NCI-H748 (cell line): ENCODE data around the gene ASXL3.

Experiments used
- DNase-seq: peaks from one replicate; lab custom pipeline; 2025; ENCODE audit not compliant: unreplicated experiment; lab: John Stamatoyannopoulos, UW

ASXL3 gene

DNA sequence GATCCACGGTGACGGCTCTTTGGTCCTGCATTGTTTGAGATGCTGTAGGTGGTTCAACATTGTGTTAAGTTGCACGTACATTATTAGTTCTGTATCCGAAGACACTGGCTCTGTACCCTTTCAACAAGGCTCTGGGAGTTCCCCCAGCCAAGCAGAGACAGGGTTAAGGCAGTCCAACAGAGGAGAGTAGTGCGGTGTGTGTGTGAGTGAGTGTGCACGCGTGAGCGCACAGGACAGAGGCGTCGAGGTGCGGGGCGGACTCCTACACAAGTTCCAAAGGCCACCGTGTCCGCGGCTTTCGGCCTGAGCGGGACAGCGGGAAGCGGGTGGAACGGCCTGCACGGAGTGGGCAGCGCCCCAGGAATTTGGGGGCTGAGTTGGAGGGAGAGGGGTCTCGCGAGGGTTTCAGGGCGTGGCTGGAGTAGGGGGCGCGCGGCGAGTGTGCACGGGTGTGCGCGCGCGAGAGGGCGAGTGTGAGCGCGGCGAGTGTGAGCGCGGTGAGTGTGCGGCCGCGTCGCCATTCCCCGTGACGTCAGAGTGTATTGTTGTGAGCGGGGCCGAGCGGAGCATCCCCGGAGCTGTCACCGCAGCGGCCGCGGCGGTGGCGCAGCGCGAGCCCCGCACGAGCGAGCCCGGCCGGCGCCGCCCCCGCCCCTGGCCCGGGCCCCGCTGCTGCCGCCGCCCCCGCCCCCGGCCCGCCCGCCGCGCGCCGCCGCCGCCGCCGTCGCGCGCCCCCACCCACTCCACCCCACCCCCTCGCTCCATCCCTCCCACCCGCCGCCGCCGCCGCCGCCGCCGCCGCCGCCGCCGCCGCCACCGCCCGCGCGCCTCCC is at the start of gene ASXL3:
Gene ASXL3, plus strand, starts transcription at position 535 of the 833 bp plus-strand sequence. CDS start 413 bp downstream, outside the sequence.
- peak; percentile 90 for DNase-seq

DNA sequence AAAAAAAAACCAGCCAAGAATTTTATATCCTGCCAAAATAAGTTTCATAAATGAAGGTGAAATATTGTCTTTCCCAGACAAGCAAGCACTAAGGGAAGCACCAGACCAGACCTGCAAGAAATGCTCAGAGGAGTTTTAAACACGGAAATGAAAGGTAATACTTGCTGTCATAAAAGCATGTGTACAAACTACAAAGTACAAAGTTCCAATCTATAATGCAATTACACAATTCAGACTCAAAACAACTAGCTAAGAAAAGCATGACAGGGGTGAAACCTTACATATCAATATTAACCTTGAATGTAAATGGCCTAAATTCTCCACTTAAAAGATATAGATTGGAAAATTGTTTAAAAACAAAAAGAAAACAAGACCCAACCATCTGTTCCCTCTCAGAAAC is 45.0 kb upstream of the ASXL3 start:
- no peak for DNase-seq

DNA sequence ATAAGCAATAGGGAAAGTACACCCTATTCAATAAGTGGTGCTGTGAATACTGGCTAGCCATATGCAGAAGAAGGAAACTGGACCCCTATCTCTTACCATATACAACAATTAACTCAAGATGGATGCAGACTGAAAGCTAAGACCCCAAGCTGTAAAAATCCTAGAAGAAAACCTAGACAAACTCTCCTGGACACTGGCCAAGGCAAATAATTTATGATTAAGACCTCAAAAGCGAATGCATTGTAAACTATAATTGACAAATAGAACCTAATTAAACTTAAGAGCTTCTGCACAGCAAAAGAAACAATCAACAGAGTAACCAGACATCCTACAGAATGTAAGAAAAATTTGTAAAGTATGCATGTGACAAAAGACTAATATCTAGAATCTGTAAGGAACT is 41.1 kb upstream of the ASXL3 start:
- DNase-seq: peak; percentile 23

DNA sequence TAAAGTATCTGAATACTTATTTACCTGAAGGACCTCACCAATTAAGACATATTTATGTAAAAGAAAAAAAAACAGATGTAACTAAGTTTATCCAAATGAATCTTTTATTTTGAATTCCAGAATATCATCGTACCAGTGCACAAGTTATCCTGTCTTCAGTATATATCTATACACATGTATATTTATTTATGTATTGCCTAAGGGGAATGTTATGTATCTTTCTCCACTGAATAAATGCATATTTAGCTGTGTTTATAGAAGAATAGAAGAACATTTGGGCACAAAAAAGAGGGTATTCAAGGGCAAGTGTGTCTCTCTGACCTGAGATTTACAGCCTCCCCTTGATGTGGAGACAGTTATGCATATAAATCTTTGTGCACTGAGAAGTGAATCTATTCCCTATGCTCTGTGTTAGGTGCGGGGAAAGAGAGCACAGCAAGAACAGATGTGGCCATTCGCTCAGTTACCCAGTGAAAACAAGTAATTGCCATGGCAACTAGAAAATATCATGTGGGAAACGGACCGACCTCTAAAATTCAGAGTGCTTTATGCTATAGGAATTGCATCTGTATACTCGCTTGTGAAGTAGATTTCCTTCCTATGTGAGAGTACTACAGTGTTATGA is 39.5 kb upstream of the ASXL3 start:
- no peak for DNase-seq

DNA sequence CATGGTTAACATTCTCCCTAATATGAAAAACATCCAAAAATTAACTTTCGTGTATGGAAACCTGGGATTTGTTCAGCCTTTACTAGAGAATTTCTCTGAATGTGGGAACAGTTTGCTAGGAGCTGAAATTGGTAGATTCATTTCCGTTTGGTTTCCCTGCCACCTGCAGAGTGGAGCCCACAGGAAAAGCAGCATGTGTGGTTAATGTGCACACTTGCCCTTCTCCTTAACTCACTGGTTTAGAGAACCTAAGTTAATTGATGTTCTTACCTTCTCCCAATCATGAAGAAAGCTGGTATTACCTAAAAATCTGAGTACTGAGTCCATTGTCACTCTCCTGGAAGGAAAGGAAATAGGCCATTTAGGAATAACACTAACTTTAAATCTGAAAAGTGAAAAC is 37.6 kb upstream of the ASXL3 start:
- no peak for DNase-seq

DNA sequence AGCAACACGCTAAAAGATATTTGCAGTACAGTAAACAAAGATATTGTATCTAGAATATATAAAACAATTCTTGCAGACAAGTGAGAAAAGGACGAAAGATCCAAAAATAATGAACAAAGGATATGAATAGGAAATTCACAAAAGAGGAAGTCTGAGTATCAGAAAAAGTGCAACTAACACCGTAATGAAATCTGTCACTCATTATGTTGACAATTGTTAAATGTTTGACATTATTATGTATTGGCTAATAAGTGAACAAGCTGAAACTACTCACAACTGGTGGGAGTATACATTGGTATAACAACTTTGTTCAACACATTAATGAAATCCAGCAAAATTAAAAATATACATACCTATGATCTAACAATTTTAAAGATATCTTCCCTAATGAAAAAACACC is 36.7 kb upstream of the ASXL3 start:
- no peak for DNase-seq

DNA sequence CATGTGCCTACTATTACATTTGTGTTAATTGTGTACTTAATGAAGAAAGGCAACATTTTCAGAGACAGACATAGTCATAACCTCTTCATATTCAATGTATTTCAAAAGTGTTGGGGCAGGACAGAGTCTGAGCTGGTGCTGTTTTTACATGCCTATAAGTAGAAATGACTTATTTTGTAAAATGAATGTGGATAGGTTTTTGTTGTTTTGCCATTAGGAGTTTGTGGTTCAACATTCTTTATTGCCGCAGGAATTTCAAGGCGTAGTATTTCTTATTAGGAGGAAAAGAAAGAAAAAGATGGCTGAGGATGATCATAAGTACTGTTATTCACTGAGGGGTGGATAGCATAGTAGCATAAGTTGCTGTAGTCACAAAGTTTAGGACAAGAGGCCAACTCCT is 21.2 kb upstream of the ASXL3 start:
- DNase-seq: no peak

DNA sequence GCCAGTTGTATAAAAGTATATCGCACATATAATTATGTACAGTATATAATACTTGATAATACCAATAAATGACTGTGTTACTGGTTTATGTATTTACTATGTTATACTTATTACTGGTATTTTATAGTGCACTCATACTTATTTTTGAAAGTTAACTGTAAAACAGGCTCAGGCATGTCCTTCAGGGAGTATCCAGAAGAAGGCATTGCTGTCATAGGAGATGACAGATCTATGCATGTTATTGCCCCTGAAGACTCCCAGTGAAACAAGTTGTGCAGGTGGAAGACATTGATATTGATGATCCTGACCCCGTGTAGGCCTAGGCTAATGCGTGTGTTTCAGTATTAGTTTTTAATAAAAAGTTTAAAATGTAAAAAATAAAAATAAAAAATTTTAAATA is 20.3 kb upstream of the ASXL3 start:
- no peak for DNase-seq

DNA sequence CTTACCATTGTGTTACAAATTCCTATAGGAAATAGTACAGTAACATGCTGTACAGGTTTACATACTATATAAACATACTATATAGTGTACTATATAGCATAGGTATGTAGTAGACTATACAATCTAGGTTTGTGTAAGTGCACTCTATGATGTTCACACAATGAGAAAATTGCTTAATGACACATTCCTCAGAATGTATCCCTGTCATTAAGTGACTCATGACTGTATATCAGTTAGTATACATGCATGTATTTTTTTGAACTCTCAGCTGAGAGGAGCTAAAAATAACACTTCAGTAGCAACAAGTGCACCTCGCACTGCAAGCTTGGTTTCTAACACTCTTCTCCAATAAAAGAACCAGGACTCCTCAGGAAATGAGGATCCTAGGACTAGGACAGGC is 19.5 kb upstream of the ASXL3 start:
- DNase-seq: no peak

DNA sequence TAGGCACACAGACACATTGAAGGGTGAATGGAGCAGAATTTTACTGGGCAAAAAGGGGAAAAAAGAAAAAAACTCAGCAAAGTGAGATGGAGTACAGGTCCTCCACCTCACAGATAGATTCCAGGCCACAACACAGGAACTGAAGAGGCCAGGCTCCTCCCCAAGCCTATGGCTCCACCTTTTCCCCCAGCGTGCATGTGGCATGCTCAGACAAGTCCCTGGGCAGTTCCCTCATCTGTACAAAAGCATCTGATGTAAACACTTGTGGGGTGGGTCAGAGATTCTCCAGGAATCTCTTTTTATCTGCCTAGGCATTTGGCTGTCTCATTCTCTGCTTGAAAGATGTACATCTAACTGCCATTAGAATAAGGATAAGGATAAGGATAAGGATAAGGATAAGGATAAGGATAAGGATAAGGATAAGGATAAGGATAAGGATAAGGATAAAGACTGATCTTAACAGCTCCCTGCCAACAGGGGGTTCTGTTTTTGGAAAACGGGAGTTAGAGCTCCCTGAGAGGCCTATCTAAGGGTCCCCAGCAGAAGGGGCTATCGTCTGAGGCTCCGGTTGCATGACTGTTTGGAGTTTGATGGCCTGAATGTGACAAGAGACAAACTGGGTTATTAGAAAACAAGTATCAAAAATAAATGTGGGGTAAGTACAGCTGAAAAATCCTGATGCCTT is 17.2 kb upstream of the ASXL3 start:
- DNase-seq: peak; percentile 90

DNA sequence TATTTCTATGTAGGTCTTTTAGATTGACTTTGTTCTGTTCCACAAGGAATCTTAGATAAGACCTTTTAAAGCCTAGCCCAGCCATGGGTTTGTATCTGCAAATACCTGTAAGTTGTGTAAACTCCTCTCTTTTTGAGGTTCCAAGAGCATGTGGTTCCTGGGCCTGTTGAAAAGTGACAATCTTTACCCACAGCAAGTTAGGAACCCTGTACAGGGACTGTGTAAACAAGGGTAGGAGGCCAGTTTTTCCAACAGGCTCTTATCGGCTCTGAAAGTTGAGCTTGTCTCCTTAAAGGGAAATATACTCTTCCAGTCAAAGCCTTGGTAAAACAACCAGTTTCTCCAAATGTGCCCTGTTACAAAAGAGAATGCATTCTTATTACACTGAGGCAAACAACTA is 15.3 kb upstream of the ASXL3 start:
- no peak for DNase-seq

DNA sequence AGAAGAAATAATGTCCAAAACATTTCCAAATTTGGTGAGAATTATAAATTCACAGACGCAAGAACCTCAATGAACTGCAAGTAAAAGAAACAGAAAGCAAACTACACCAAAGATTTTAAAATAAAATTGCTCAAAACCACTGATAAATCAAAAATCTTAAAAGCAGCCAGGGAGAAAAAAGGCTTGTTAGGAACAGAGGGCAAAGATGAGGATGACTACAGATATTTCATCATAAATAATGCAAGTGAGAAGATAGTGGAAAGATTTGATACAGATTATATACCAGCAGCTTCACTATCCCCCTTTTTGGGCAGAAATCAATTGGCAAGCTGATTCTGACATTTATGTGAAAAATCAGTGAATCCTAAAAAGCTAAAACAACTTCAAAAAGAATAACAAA is 10.3 kb upstream of the ASXL3 start:
- no peak for DNase-seq

DNA sequence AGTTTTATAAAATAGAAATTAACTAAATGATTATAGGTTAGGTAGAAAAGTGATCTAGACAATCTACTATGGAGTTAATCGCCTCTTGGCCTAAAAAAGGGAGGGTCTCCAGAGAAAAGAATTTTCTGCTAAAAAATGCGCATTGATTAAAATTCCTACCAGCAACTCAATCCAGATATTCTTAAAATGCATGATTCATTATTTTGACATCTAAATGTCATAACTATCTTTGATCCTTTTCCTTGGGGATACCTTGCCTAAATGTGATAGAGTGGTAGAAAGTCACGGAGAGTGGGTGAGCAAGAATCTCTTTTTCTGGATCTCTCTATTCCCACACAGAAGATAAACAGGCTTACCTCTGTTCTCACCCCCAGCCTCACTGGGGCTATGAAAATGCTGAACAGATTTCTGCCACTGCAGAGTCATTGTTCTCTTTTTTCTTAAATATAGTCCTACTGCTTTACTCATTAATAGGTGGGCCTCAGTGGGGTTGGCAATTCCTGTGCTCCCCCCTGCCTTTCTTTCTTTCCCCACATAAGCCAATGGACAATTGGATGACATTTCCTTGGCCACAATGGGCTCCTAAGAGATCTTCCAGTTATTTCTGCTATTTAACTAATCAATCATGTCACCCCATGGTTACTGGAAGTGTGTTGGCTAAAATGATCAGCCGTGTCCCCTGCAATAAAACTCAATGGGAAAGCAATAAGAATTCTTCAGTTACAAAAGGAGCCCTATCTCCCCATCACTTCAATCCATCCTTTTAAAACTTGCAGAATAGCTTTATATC is 5.8 kb upstream of the ASXL3 start:
- DNase-seq: no peak

DNA sequence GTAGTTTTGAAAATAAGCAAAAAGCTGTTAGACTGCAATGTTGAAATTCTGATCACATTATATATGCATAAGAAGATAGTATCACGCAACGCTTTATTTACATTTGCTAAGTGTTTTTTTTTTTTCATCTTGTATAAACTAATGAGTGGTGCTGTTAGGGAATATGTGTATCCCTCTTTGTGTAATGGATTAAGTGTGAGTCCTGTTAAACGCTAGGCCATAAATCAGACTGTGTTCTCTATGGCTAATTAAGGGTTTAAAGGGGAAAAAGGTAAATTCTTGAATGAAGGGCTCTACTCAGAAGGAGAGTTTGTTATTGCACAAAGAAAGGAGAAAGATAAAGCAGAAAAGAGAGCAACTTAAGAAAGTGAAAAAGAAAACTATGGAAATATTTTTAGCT is 4.8 kb upstream of the ASXL3 start:
- peak; percentile 50 for DNase-seq

DNA sequence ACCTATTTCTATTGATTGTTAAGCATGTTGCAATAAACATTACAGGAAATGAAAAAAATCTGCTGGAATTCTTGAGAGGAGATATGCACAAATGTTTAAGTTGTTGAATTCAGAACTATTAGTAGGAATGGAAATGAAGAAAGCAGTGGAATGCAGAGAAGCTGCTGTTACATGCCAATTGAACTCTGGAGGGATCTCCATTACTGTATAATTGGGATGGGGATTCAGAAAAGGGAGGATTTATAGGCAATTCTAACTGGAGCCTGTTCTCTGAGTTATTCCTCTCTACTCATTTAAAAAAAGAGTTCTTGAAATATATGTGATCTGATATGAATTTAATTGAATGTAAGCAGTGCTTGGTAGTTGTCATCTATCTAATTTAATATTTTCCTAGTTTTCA is 2.6 kb upstream of the ASXL3 start:
- no peak for DNase-seq

DNA sequence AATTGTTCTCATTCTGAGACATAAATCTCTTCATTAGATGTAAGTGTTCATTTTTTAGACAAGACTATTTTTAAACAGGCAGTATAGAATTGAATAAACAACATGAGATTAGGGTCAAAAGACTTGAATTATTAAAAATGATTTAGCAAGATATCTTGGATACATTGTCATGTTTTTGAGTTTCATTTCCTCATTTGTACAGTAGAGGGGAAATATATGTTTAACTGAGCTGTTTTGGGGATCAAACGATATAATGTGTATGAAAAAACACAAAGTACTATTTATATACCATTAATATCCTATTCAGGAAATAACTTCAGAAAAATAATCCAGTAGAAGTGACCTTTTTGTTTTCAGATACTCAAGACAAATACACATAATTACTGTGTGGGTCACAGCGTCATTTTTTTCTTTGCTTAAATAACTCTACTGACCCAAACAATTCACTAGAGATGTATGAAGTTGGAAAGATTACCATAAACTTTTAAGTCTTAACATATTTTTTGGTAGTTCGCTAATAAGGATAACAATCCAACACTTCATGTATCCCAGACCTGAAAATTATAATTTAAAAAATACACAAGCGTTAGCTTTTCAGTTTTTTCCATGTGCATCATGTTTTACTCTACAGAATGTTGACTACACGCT is 896 bp upstream of the ASXL3 start:
- DNase-seq: peak; percentile 48

DNA sequence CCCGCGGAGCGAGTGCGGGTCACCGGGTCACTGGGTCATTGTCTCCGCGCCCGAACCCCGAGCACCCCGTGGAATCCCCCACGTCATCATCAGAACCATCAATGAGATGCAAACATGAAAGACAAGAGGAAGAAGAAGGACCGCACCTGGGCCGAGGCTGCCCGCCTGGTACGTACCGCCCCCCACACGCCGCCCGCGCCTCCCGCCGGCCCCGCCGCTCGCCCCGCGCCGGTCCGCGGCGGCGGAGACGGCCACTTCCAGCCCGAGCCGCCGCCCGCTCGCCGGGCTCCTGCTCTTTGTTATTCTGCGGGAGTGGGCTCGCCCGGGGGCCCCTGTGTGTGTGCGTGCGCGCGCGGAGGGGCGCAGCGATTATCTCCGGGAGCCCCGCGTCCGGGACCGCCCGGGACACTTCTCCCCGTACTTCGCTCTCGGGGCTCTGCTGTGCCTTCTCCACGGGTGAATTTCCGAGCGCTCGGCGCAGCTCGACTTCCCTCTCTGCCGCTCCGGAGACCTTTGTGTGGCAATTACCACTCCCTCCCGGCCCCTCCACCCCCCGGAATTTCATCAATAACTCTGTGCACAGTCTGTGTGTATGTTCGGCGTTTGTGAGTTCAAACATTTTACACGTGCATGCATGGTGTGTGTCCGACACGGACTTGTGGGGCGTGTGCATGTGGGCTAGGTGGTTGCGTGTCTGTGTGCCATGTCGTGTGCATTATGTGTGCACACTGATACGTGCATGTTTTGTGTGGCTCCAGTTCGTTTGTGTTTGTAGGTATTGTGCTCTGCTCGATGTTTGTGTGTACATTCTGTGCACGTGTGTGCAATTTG is 714 bp downstream of the ASXL3 start:
- peak; percentile 82 for DNase-seq

DNA sequence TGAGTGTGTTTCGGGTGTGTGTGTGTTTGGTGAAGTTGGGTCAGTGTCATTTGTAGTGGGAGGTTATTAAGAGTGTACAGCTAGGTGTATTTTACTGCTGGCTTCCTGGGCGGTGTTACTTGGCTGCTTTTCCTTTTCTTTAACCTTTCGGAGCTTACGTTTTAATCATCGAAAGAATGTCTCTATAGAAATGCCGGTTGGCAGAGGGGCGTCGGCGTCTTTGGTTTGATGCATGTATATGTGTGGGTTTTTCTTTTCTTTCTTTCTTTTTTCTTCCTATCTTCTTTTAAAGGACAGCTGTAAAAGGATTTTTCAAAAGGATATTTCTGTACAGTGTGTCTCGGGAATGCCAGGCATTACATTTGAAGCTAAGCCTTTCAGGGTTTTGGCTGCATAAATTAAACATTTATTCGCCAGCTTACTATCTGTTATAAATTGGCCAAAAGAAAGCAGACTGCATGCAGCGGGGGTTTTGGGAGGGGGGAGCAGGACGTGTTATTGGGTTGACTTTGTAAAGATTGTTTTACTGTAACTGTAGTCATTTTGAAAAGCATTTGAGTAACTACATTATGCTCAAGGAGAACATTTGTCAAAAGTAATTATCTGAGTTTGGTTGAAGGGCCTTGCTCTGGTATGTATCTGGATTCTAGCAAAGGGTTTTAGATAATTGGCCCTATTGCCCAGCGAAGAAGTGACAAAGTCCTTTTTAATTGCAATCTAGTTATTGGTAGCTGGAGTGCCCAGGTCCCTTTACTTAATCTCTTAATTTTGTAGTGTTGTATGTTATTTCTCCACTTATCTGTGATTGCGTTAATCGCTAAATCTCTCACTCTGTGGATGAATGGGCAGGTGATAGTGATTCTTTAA is 1.6 kb downstream of the ASXL3 start:
- DNase-seq: no peak

DNA sequence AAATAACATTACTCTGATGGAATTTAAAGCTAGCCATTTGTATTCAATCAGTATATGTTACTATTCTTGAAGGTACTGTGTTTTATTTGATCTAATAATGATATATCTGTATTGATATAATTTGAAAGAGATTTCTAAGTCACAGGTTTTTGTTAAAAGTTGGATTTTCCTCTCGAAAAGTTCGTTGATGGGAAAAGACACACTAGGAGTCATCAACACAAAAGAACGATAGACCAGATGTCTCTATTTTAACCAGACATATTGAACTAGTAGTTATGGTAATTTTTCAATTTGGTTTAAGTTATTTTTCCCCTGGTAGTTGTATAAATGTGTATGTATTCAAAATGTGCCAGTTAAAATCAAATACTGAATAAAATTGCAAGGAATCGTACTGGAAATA is 2.5 kb downstream of the ASXL3 start:
- DNase-seq: no peak
